Natural killer cell (primary cell): ENCODE results near the gene CMIP. TPM values are rescaled to one million over a fixed set of nuclear protein-coding genes. Genes with fewer than 3 reads are reported as not detected.

Experiments
- ATAC-seq, 3 donors: fragments of 150-1000 bp in 2 of 3; fragments of 200-7000 bp in 1 of 3; cut with Tn5 transposase; 1 replicate in 1 of 3; 2 replicates in 2 of 3; pipeline ENCODE4 v1.10.0; 2021; ENCODE audit warnings: mild to moderate bottlenecking in 2 of 3, moderate library complexity in 2 of 3
- DNase-seq, 2 donors: peaks; one replicate each; pipeline versions ENCODE4 v3.0.0 to v3.0.0-alpha.2; 2013 to 2021; ENCODE audit warnings: mixed read lengths in 1 of 2
- H3K27ac ChIP-seq: one replicate; pipeline ENCODE4 v1.5.1; 2013; ENCODE audit warnings: mild to moderate bottlenecking, low read length
- H3K27me3 ChIP-seq: one replicate; pipeline ENCODE4 v1.6.1; 2013; ENCODE audit warnings: low read length; ENCODE audit not compliant: control insufficient read depth, insufficient read depth
- H3K36me3 ChIP-seq: one replicate; pipeline ENCODE4 v1.6.1; 2013; ENCODE audit warnings: low read length; ENCODE audit not compliant: control insufficient read depth, insufficient read depth
- H3K4me1 ChIP-seq: one replicate; pipeline ENCODE4 v1.6.1; 2013; ENCODE audit warnings: low read length; ENCODE audit not compliant: control insufficient read depth, insufficient read depth
- H3K4me3 ChIP-seq: one replicate; pipeline ENCODE4 v1.5.1; 2013; ENCODE audit warnings: low read length
- H3K9me3 ChIP-seq: one replicate; pipeline ENCODE4 v1.6.1; 2013; ENCODE audit warnings: low read length; ENCODE audit not compliant: control insufficient read depth, insufficient read depth
- H3K27ac Mint-ChIP-seq, 2 donors: one replicate each; pipeline ENCODE4 v1.8.0; 2022; ENCODE audit warnings: mild to moderate bottlenecking in 2 of 2, mixed read lengths in 2 of 2, moderate library complexity in 1 of 2
- H3K27me3 Mint-ChIP-seq, 2 donors: one replicate each; pipeline ENCODE4 v1.8.0; 2022; ENCODE audit warnings: low read depth in 2 of 2, mixed read lengths in 2 of 2
- H3K36me3 Mint-ChIP-seq: one replicate; pipeline ENCODE4 v1.8.0; 2022; ENCODE audit warnings: mixed read lengths
- H3K4me1 Mint-ChIP-seq, 2 donors: one replicate each; pipeline ENCODE4 v1.8.0; 2022; ENCODE audit warnings: mixed read lengths in 2 of 2
- H3K4me3 Mint-ChIP-seq: one replicate; pipeline ENCODE4 v1.8.0; 2022; ENCODE audit warnings: mild to moderate bottlenecking, moderate library complexity, mixed read lengths
- H3K9me3 Mint-ChIP-seq, 2 donors: one replicate each; pipeline ENCODE4 v1.8.0; 2022; ENCODE audit warnings: mixed read lengths in 2 of 2
- CTCF ChIP-seq: fragments of 200-600 bp; IDR thresholded peaks from one replicate; pipeline ENCODE4 v1.8.0; 2022; ENCODE audit warnings: antibody characterized with exemption
- WGBS: methylation state at CpG from one replicate; pipeline ENCODE4 v1.1.7; 2013; ENCODE audit warnings: missing lambda C conversion rate; ENCODE audit not compliant: insufficient coverage; 5-methylcytosine and 5-hydroxymethylcytosine counted together
- intact Hi-C: fragments of 100-400 bp; cut with micrococcal nuclease; formaldehyde crosslinking; loops from one replicate; pipeline ENCODE4 v1.14.2; 2022
- total RNA-seq, 4 donors: library from RNA; stranded (reverse); fragments of 120-200 nt in 1 of 4; gene quantifications; one replicate each; pipeline versions ENCODE4 v1.2.3 to v1.2.4, GENCODE V29; 2013 to 2022

CMIP gene
- total RNA-seq, 3 donors from 2014 or later (not counting 1 experiment from before 2014, with no cell fraction given), result 88.2 to 115 (median 91.5) TPM

- Histone ChIP-seq H3K4me3 (no peak overlapping the region), H3K9me3 (no peaks in the 10 kb centered on the region), H3K27ac (no peak overlapping the region), H3K4me1 (no peaks in the 10 kb centered on the region), H3K36me3 (peaks cover 49% of the 10 kb centered on the region), H3K27me3 (no peaks in the 10 kb centered on the region)
- peaks cover 9 to 17% of the 10 kb centered on the region in 2 donors for H3K4me1 Mint-ChIP-seq
- no peak for TF ChIP-seq CTCF
- intact Hi-C loops, result no loop called here
- 92% methylated on average over 1 of the region's 1 CpG for WGBS
- no peaks in the 10 kb centered on the region for H3K9me3 Mint-ChIP-seq
- H3K27me3 Mint-ChIP-seq, result no peaks in the 10 kb centered on the region
- ATAC-seq, result no peak
- peaks cover 9% of the 10 kb centered on the region for H3K36me3 Mint-ChIP-seq
- no peak overlapping the region for H3K4me3 Mint-ChIP-seq
- no peak overlapping the region for H3K27ac Mint-ChIP-seq
- DNase-seq, result no peak
Observed at GRCh38 chr16:81654346-81654745, 209.7 kb downstream of the CMIP start.

GRCh38 chr16:81655469-81656162 is 211.0 kb downstream of the CMIP start:
- intact Hi-C loops, result no loop called here
- H3K27ac ChIP-seq, result no peak overlapping the region
- H3K36me3 ChIP-seq, result peaks cover 54% of the 10 kb centered on the region
- H3K27me3 ChIP-seq, result no peaks in the 10 kb centered on the region
- H3K9me3 Mint-ChIP-seq, result no peaks in the 10 kb centered on the region
- H3K9me3 ChIP-seq, result no peaks in the 10 kb centered on the region
- peaks cover 4 to 6% of the 10 kb centered on the region in 2 donors for H3K4me1 Mint-ChIP-seq
- H3K36me3 Mint-ChIP-seq, result peaks cover 9% of the 10 kb centered on the region
- no peaks in the 10 kb centered on the region for H3K27me3 Mint-ChIP-seq
- ATAC-seq (no peak), DNase-seq (no peak)
- WGBS, result 91% methylated on average over 14 of the region's 14 CpGs
- peak overlapping the region in 1 of 2 donors; percentile 31 for H3K27ac Mint-ChIP-seq
- no peak overlapping the region for H3K4me3 ChIP-seq
- no peaks in the 10 kb centered on the region for H3K4me1 ChIP-seq
- TF ChIP-seq CTCF, result no peak
- H3K4me3 Mint-ChIP-seq, result no peak overlapping the region

- Mint-ChIP-seq H3K9me3 (no peaks in the 10 kb centered on the region), H3K27ac (no peak overlapping the region), H3K4me3 (no peak overlapping the region), H3K27me3 (no peaks in the 10 kb centered on the region), H3K36me3 (peaks cover 9% of the 10 kb centered on the region), H3K4me1 (peaks cover 4 to 6% of the 10 kb centered on the region in 2 donors)
- intact Hi-C loops, result no loop called here
- ATAC-seq (no peak), DNase-seq (no peak)
- Histone ChIP-seq H3K9me3 (no peaks in the 10 kb centered on the region), H3K27ac (no peak overlapping the region), H3K4me3 (no peak overlapping the region), H3K36me3 (peaks cover 64% of the 10 kb centered on the region), H3K4me1 (no peaks in the 10 kb centered on the region), H3K27me3 (no peaks in the 10 kb centered on the region)
- WGBS, result 90% methylated on average over 7 of the region's 8 CpGs
- no peak for TF ChIP-seq CTCF
Observed at GRCh38 chr16:81657224-81657623, 212.6 kb downstream of the CMIP start.

GRCh38 chr16:81657781-81658180 is 213.2 kb downstream of the CMIP start:
- no peaks in the 10 kb centered on the region for H3K27me3 Mint-ChIP-seq
- no peaks in the 10 kb centered on the region for H3K9me3 Mint-ChIP-seq
- DNase-seq (no peak), ATAC-seq (no peak)
- H3K4me1 Mint-ChIP-seq, result peaks cover 4 to 6% of the 10 kb centered on the region in 2 donors
- no peak for TF ChIP-seq CTCF
- H3K27me3 ChIP-seq, result no peaks in the 10 kb centered on the region
- no peak overlapping the region for H3K4me3 Mint-ChIP-seq
- peak overlapping the region; percentile 30 to 34 for H3K27ac Mint-ChIP-seq
- no peaks in the 10 kb centered on the region for H3K4me1 ChIP-seq
- H3K36me3 Mint-ChIP-seq, result peaks cover 9% of the 10 kb centered on the region
- H3K36me3 ChIP-seq, result peaks cover 62% of the 10 kb centered on the region
- no peak overlapping the region for H3K4me3 ChIP-seq
- intact Hi-C loops, result no loop called here
- H3K9me3 ChIP-seq, result no peaks in the 10 kb centered on the region
- 97% methylated on average over 10 of the region's 13 CpGs for WGBS
- no peak overlapping the region for H3K27ac ChIP-seq
